Mammary epithelial cell (primary cell): ENCODE results near the gene LRBA.

Experiments
- CTCF ChIP-seq, 2 donors: IDR thresholded peaks in 1 of 2; conservative IDR thresholded peaks in 1 of 2; 2 replicates each; pipeline ENCODE4 v1.5.1; 2011 to 2012; ENCODE audit warnings: inconsistent platforms in 2 of 2, low read length in 2 of 2, mild to moderate bottlenecking in 2 of 2, control low read depth in 1 of 2, low read depth in 1 of 2; ENCODE audit not compliant: insufficient read depth in 1 of 2; ENCODE audit errors: extremely low read depth in 1 of 2
- EZH2 ChIP-seq: IDR thresholded peaks from 2 replicates; pipeline ENCODE4 v1.6.1; 2012; ENCODE audit warnings: low read length, inconsistent platforms, borderline replicate concordance

- TF ChIP-seq EZH2 (no peak), CTCF (conservative IDR thresholded peaks at IDR 0.05 in 1 of 2, IDR thresholded peaks at IDR 0.05 in 1 of 2; ENCODE audit: extremely low read depth in 1 of 2, insufficient read depth in 1 of 2, low read depth in 1 of 2, low read length in 2 of 2) (no peak)
Observed at GRCh38 chr4:150591406-150591805, 423.7 kb downstream of the LRBA start.
